MM.1S (cell line): ENCODE measurements around the gene CDO1.

Experiments
- CTCF ChIP-seq: fragments of 300-600 bp; sonication (generic); IDR thresholded peaks from 2 replicates; pipeline ENCODE4 v1.5.1; 2016; ENCODE audit warnings: antibody characterized with exemption, low read length, mixed read lengths
- EZH2 ChIP-seq: fragments of 300-600 bp; sonication (generic); optimal IDR thresholded peaks from 2 replicates; pipeline ENCODE3; 2017; ENCODE audit warnings: low read depth, mild to moderate bottlenecking, antibody characterized with exemption, low read length, mixed read lengths
- EZH2phosphoT487 ChIP-seq: fragments of 300-600 bp; sonication (generic); IDR thresholded peaks from 2 replicates; pipeline ENCODE4 v1.6.1; 2018; ENCODE audit warnings: antibody characterized with exemption, low read length

DNA sequence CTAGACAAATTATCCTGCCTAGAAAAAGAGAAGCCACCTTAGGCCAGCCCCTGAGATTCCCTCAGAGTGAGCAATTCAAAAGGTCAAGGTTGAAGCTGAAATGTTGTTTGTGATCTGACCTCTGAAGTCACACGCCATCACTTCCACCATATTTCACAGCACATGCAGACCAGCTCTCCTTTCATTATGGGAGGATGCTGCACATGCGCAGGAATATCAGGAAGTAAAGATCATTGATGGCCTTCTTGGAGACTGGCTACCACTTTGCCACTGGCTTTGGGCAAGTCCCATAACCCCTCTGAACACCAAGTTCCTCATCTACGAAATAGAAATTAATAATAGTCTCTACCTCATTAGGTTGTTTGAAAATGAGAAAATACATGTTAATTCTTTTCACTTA lies 39.5 kb downstream of the CDO1 start:
- TF ChIP-seq CTCF (no peak), EZH2 (no peak), EZH2phosphoT487 (no peak)
